ENCODE measurements around the gene NISCH. TPM values are rescaled to one million over a fixed set of nuclear protein-coding genes. Genes with fewer than 3 reads are reported as not detected.

The NISCH gene
- total RNA-seq, 1 experiment from 2014 or later, result 60.4 TPM

GRCh38 chr3:52521488-52521824, 66.1 kb downstream of the NISCH start:
- peaks cover 9% of the 10 kb centered on the region; the same call in 1 of the 2 replicates for H3K36me3 ChIP-seq (ENCODE audit: low read depth, low read length)
- no peaks in the 10 kb centered on the region for H3K9me3 ChIP-seq (ENCODE audit: low read length)
- H3K4me3 ChIP-seq (ENCODE audit: low read length), result no peak overlapping the region
- no peak overlapping the region for H3K9ac ChIP-seq (ENCODE audit: low read length)
- CTCF ChIA-PET, result no interaction called here
- intact Hi-C loops (cut with micrococcal nuclease), result no loop called here
- DNase-seq, result no peak
- no peaks in the 10 kb centered on the region for H3K79me2 ChIP-seq (ENCODE audit: low read length)
- BruUV-seq (replicated peaks), result no TSS peak
- no peaks in the 10 kb centered on the region for H3F3A ChIP-seq (ENCODE audit: low read length, unreplicated experiment)
- no peak for TF ChIP-seq CTCF (conservative IDR thresholded peaks at IDR 0.05; ENCODE audit: low read depth, low read length)
- no peak for TF ChIP-seq EZH2phosphoT487 (IDR thresholded peaks at IDR 0.05; ENCODE audit: borderline replicate concordance, low read length)
- no peak for TF ChIP-seq EZH2 (IDR thresholded peaks at IDR 0.05; ENCODE audit: low read length, unreplicated experiment)
- H4K20me1 ChIP-seq (ENCODE audit: low read length), result no peaks in the 10 kb centered on the region
- POLR2A ChIA-PET (ENCODE audit: unreplicated experiment), result no interaction called here
- no peak for ATAC-seq
- H3K4me1 ChIP-seq (ENCODE audit: insufficient read depth, low read length), result no peaks in the 10 kb centered on the region
- no peaks in the 10 kb centered on the region for H3K9me2 ChIP-seq (replicated peaks; ENCODE audit: low read length)
- no peak overlapping the region for H3K27ac ChIP-seq (ENCODE audit: low read length)
- no peaks in the 10 kb centered on the region for H3K27me3 ChIP-seq (ENCODE audit: low read length)
- no peak overlapping the region for H3K4me2 ChIP-seq (ENCODE audit: low read length)
- no peak overlapping the region for H2AFZ ChIP-seq (ENCODE audit: low read length)

- no peaks in the 10 kb centered on the region for H3K9me2 ChIP-seq (replicated peaks; ENCODE audit: low read length)
- CTCF ChIA-PET, result no interaction called here
- ATAC-seq (no peak), DNase-seq (no peak)
- intact Hi-C loops (cut with micrococcal nuclease), result no loop called here
- no peaks in the 10 kb centered on the region for H3F3A ChIP-seq (ENCODE audit: low read length, unreplicated experiment)
- no TSS peak for BruUV-seq (replicated peaks)
- no peaks in the 10 kb centered on the region for H3K79me2 ChIP-seq (ENCODE audit: low read length)
- H3K9me3 ChIP-seq (ENCODE audit: low read length), result no peaks in the 10 kb centered on the region
- no peaks in the 10 kb centered on the region for H3K4me1 ChIP-seq (ENCODE audit: insufficient read depth, low read length)
- no peak overlapping the region for H3K27ac ChIP-seq (ENCODE audit: low read length)
- TF ChIP-seq CTCF (conservative IDR thresholded peaks at IDR 0.05; ENCODE audit: low read depth, low read length), result no peak
- no peak for TF ChIP-seq EZH2phosphoT487 (IDR thresholded peaks at IDR 0.05; ENCODE audit: borderline replicate concordance, low read length)
- no peak for TF ChIP-seq EZH2 (IDR thresholded peaks at IDR 0.05; ENCODE audit: low read length, unreplicated experiment)
- H3K36me3 ChIP-seq (ENCODE audit: low read depth, low read length), result peaks cover 9% of the 10 kb centered on the region; the same call in 1 of the 2 replicates
- H4K20me1 ChIP-seq (ENCODE audit: low read length), result no peaks in the 10 kb centered on the region
- no peak overlapping the region for H2AFZ ChIP-seq (ENCODE audit: low read length)
- POLR2A ChIA-PET (ENCODE audit: unreplicated experiment), result no interaction called here
- H3K4me2 ChIP-seq (ENCODE audit: low read length), result no peak overlapping the region
- H3K4me3 ChIP-seq (ENCODE audit: low read length), result no peak overlapping the region
- no peaks in the 10 kb centered on the region for H3K27me3 ChIP-seq (ENCODE audit: low read length)
- H3K9ac ChIP-seq (ENCODE audit: low read length), result no peak overlapping the region
Measured at GRCh38 chr3:52521881-52522650, 66.7 kb downstream of the NISCH start.

GRCh38 chr3:52522651-52523251, 67.3 kb downstream of the NISCH start:
- no peak for ATAC-seq
- intact Hi-C loops (cut with micrococcal nuclease), result no loop called here

More at GRCh38 chr3:52522651-52523251, 67.3 kb downstream of the NISCH start:
- no peak for DNase-seq
- no peaks in the 10 kb centered on the region for H3K9me2 ChIP-seq (replicated peaks; ENCODE audit: low read length)
- no peaks in the 10 kb centered on the region for H4K20me1 ChIP-seq (ENCODE audit: low read length)
- CTCF ChIA-PET, result no interaction called here
- H3K27me3 ChIP-seq (ENCODE audit: low read length), result no peaks in the 10 kb centered on the region
- BruUV-seq (replicated peaks), result no TSS peak
- no peaks in the 10 kb centered on the region for H3K9me3 ChIP-seq (ENCODE audit: low read length)
- H3F3A ChIP-seq (ENCODE audit: low read length, unreplicated experiment), result no peaks in the 10 kb centered on the region
- H3K9ac ChIP-seq (ENCODE audit: low read length), result no peak overlapping the region
- POLR2A ChIA-PET (ENCODE audit: unreplicated experiment), result no interaction called here
- H3K4me1 ChIP-seq (ENCODE audit: insufficient read depth, low read length), result no peaks in the 10 kb centered on the region
- H3K79me2 ChIP-seq (ENCODE audit: low read length), result no peaks in the 10 kb centered on the region
- no peak overlapping the region for H3K27ac ChIP-seq (ENCODE audit: low read length)
- H3K36me3 ChIP-seq (ENCODE audit: low read depth, low read length), result peaks cover 12% of the 10 kb centered on the region
- no peak for TF ChIP-seq EZH2 (IDR thresholded peaks at IDR 0.05; ENCODE audit: low read length, unreplicated experiment)
- TF ChIP-seq EZH2phosphoT487 (IDR thresholded peaks at IDR 0.05; ENCODE audit: borderline replicate concordance, low read length), result no peak
- no peak for TF ChIP-seq CTCF (conservative IDR thresholded peaks at IDR 0.05; ENCODE audit: low read depth, low read length)
- no peak overlapping the region for H2AFZ ChIP-seq (ENCODE audit: low read length)
- no peak overlapping the region for H3K4me2 ChIP-seq (ENCODE audit: low read length)
- H3K4me3 ChIP-seq (ENCODE audit: low read length), result no peak overlapping the region

Data from PC-3 (cell line).